Measurements from ENCODE around the gene MYH8.
A peak's percentile ranks its signal among the peaks of the same experiment; 100 is the strongest.

MYH8 gene

DNA sequence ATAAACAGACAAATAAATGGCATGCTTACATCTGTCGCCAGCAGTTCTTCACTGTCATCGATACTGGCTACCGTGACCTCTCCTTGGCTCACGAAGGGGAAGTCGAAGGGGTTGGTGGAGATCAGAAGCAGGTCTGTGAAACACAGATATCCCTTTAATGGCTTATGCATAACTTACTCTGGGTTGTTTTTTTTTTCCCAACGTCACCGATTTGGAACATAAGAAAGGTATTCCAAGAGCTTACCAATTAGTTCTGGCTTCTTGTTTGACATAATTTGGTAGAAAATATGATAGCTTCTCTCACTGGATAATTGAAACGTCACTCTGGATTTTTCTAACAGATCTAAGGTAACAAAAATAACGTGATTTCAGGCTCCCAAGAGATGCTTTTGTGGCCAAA lies 67.1 kb downstream of the MYH8 start:
- ATAC-seq (ENCODE audit: insufficient read depth, low read depth) (no peak), DNase-seq (no peak)
- no peak overlapping the region for H3K9ac ChIP-seq (ENCODE audit: low read depth, low read length)
- no peaks in the 10 kb centered on the region for H4K20me1 ChIP-seq (ENCODE audit: insufficient read depth, low read length)
- H3K27ac ChIP-seq (ENCODE audit: low read length), result no peak overlapping the region
- no peak for TF ChIP-seq EZH2 (IDR thresholded peaks at IDR 0.05; ENCODE audit: borderline replicate concordance, low read depth, low read length, severe bottlenecking)
- TF ChIP-seq, protein P1, sequence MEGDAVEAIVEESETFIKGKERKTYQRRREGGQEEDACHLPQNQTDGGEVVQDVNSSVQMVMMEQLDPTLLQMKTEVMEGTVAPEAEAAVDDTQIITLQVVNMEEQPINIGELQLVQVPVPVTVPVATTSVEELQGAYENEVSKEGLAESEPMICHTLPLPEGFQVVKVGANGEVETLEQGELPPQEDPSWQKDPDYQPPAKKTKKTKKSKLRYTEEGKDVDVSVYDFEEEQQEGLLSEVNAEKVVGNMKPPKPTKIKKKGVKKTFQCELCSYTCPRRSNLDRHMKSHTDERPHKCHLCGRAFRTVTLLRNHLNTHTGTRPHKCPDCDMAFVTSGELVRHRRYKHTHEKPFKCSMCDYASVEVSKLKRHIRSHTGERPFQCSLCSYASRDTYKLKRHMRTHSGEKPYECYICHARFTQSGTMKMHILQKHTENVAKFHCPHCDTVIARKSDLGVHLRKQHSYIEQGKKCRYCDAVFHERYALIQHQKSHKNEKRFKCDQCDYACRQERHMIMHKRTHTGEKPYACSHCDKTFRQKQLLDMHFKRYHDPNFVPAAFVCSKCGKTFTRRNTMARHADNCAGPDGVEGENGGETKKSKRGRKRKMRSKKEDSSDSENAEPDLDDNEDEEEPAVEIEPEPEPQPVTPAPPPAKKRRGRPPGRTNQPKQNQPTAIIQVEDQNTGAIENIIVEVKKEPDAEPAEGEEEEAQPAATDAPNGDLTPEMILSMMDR (IDR thresholded peaks at IDR 0.05; ENCODE audit: borderline replicate concordance, extremely low read depth, low read length, poor library complexity, severe bottlenecking), result no peak
- no peaks in the 10 kb centered on the region for H3K4me1 ChIP-seq (ENCODE audit: insufficient read depth, low read length)
- peaks cover under 1% of the 10 kb centered on the region for H3K27me3 ChIP-seq (ENCODE audit: insufficient read depth, low read length, poor library complexity)
- H2AFZ ChIP-seq (ENCODE audit: low read depth, low read length), result no peak overlapping the region
- no peaks in the 10 kb centered on the region for H3K36me3 ChIP-seq (ENCODE audit: insufficient read depth, low read length)
- H3K79me2 ChIP-seq (ENCODE audit: insufficient read depth, low read length), result no peaks in the 10 kb centered on the region
- H3K9me3 ChIP-seq (ENCODE audit: insufficient read depth, low read length, severe bottlenecking), result no peaks in the 10 kb centered on the region
- H3K4me2 ChIP-seq (ENCODE audit: insufficient read depth, low read length), result no peak overlapping the region
- H3K4me3 ChIP-seq (ENCODE audit: low read depth in 1 of 2, low read length in 2 of 2), result no peak overlapping the region

DNA sequence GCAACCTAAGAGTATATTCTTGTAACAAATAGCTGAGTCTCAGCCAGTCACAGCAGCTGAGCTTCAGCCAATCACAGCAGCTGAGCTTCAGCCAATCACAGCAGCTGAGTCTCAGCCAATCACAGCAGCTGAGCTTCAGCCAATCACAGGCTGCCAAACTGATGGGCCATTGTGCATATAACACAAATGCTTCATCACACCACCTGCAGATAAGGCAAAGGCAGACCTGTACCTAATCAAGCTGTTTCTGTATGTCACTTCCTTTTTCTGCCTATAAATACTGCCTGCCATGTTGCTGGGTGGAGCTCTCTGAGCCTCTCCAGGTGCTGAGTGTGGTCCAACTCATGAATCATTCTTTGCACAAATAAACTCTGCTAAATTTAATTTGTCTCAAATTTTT lies 68.9 kb downstream of the MYH8 start:
- TF ChIP-seq EZH2 (IDR thresholded peaks at IDR 0.05; ENCODE audit: borderline replicate concordance, low read depth, low read length, severe bottlenecking), result no peak
- TF ChIP-seq, protein P1 (IDR thresholded peaks at IDR 0.05; ENCODE audit: borderline replicate concordance, extremely low read depth, low read length, poor library complexity, severe bottlenecking), result no peak
- no peaks in the 10 kb centered on the region for H3K9me3 ChIP-seq (ENCODE audit: insufficient read depth, low read length, severe bottlenecking)
- no peak overlapping the region for H3K4me2 ChIP-seq (ENCODE audit: insufficient read depth, low read length)

GRCh38 chr17:10349403-10349802 lies 72.3 kb downstream of the MYH8 start:
- Histone ChIP-seq H3K9ac (ENCODE audit: low read depth, low read length) (no peak overlapping the region), H3K79me2 (ENCODE audit: insufficient read depth, low read length) (no peaks in the 10 kb centered on the region), H3K27me3 (ENCODE audit: insufficient read depth, low read length, poor library complexity) (no peaks in the 10 kb centered on the region), H3K4me2 (ENCODE audit: insufficient read depth, low read length) (no peak overlapping the region), H4K20me1 (ENCODE audit: insufficient read depth, low read length) (no peaks in the 10 kb centered on the region), H3K9me3 (ENCODE audit: insufficient read depth, low read length, severe bottlenecking) (no peaks in the 10 kb centered on the region), H3K4me1 (ENCODE audit: insufficient read depth, low read length) (no peaks in the 10 kb centered on the region), H3K36me3 (ENCODE audit: insufficient read depth, low read length) (no peaks in the 10 kb centered on the region), H2AFZ (ENCODE audit: low read depth, low read length) (no peak overlapping the region), H3K4me3 (ENCODE audit: low read depth in 1 of 2, low read length in 2 of 2) (no peak overlapping the region), H3K27ac (ENCODE audit: low read length) (no peak overlapping the region)
- ATAC-seq (ENCODE audit: insufficient read depth, low read depth) (no peak), DNase-seq (peak; percentile 24)
- no peak for TF ChIP-seq EZH2 (IDR thresholded peaks at IDR 0.05; ENCODE audit: borderline replicate concordance, low read depth, low read length, severe bottlenecking)
- TF ChIP-seq, protein P1 (IDR thresholded peaks at IDR 0.05; ENCODE audit: borderline replicate concordance, extremely low read depth, low read length, poor library complexity, severe bottlenecking), result peak; percentile 57

More for the DNA sequence above, 68.9 kb downstream of the MYH8 start:
- Histone ChIP-seq H2AFZ (ENCODE audit: low read depth, low read length) (no peak overlapping the region), H3K27ac (ENCODE audit: low read length) (no peak overlapping the region), H4K20me1 (ENCODE audit: insufficient read depth, low read length) (no peaks in the 10 kb centered on the region), H3K36me3 (ENCODE audit: insufficient read depth, low read length) (no peaks in the 10 kb centered on the region), H3K27me3 (ENCODE audit: insufficient read depth, low read length, poor library complexity) (no peaks in the 10 kb centered on the region), H3K79me2 (ENCODE audit: insufficient read depth, low read length) (no peaks in the 10 kb centered on the region), H3K4me1 (ENCODE audit: insufficient read depth, low read length) (no peaks in the 10 kb centered on the region), H3K9ac (ENCODE audit: low read depth, low read length) (no peak overlapping the region), H3K4me3 (ENCODE audit: low read depth in 1 of 2, low read length in 2 of 2) (no peak overlapping the region)
- ATAC-seq (ENCODE audit: insufficient read depth, low read depth) (no peak), DNase-seq (no peak)

DNA sequence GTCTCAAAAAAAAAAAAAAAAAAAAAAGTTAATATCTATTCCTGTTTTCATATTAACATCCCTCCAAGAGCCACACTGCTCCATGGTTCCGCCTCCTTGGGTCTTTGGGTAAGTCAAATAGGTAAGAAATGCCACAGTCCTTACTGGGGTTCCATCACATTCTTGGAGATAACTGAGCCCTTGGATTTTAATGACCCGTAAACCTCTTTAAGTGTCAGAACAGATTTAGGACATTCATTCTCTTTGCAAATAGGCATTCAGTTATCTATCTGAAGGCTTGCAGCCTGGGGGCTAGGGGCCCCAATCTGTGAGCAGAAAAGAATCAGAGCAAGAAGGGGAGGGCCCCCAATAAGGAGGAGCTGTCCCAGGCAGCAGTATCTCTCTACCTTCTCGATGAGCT lies 76.9 kb downstream of the MYH8 start:
- Histone ChIP-seq H3K4me1 (ENCODE audit: insufficient read depth, low read length) (no peaks in the 10 kb centered on the region), H3K79me2 (ENCODE audit: insufficient read depth, low read length) (no peaks in the 10 kb centered on the region), H2AFZ (ENCODE audit: low read depth, low read length) (no peak overlapping the region), H3K9ac (ENCODE audit: low read depth, low read length) (no peak overlapping the region), H3K27ac (ENCODE audit: low read length) (no peak overlapping the region), H3K9me3 (ENCODE audit: insufficient read depth, low read length, severe bottlenecking) (no peaks in the 10 kb centered on the region), H3K4me3 (ENCODE audit: low read depth in 1 of 2, low read length in 2 of 2) (no peak overlapping the region), H3K27me3 (ENCODE audit: insufficient read depth, low read length, poor library complexity) (no peaks in the 10 kb centered on the region), H4K20me1 (ENCODE audit: insufficient read depth, low read length) (no peaks in the 10 kb centered on the region), H3K4me2 (ENCODE audit: insufficient read depth, low read length) (no peak overlapping the region), H3K36me3 (ENCODE audit: insufficient read depth, low read length) (no peaks in the 10 kb centered on the region)
- DNase-seq (no peak), ATAC-seq (ENCODE audit: insufficient read depth, low read depth) (no peak)
- TF ChIP-seq, protein P1 (IDR thresholded peaks at IDR 0.05; ENCODE audit: borderline replicate concordance, extremely low read depth, low read length, poor library complexity, severe bottlenecking), result no peak
- TF ChIP-seq EZH2 (IDR thresholded peaks at IDR 0.05; ENCODE audit: borderline replicate concordance, low read depth, low read length, severe bottlenecking), result no peak
